Hematopoietic multipotent progenitor cell treated with erythropoietin and hydrocortisone succinate and interleukin-3 and kit ligand, for 8 days (in vitro differentiated cells): ENCODE results near the gene CHSY1.

ENCODE experiments used
- DNase-seq: peaks from one replicate; pipeline ENCODE4 v3.0.0-alpha.2; 2015

Gene CHSY1

GRCh38 chr15:101209285-101209845 is 42.5 kb downstream of the CHSY1 start:
- DNase-seq = no peak

DNA sequence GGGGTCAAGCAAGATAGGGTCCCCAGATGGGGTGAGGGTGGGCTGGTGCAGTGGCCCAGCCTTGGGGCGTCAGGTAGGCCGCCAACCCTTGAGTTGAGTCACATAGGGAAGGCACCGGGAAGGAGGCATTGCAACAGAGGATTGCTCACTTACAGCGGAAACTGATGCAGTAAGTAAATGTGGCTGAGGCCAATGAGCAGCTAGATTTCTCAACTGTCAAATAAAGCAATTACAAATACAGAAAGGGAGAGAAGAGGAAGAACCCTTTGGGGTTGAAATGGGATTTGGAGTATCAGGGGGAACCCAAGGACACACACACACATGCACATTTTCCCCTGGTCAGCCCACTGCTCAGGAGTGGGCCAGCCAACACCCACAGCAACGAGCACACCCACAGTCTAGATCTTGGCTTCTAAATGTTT is 44.0 kb downstream of the CHSY1 start:
- DNase-seq = no peak

DNA sequence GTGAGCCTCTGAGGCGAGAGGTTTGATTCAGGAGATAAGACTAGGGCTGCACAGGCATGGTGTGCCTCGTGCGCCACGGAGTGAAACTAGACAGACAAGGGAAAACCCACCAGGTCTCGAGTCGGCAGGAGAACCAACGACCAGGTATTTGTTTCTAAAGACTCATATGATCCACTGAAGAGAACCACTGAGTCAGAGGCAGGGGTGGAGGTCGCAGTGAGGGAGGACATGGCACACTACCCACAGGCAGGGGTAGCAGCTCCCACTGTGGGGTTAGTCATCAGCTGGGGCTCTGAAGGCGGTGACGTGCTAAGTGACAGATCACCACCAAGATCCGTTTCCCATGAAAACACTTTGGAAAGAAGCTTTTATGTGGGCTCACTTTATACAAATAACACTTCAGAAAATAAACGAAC is 45.7 kb downstream of the CHSY1 start:
- DNase-seq = no peak

- DNase-seq = no peak
These were observed 46.9 kb downstream of the CHSY1 start for GRCh38 chr15:101204739-101205535.

DNA sequence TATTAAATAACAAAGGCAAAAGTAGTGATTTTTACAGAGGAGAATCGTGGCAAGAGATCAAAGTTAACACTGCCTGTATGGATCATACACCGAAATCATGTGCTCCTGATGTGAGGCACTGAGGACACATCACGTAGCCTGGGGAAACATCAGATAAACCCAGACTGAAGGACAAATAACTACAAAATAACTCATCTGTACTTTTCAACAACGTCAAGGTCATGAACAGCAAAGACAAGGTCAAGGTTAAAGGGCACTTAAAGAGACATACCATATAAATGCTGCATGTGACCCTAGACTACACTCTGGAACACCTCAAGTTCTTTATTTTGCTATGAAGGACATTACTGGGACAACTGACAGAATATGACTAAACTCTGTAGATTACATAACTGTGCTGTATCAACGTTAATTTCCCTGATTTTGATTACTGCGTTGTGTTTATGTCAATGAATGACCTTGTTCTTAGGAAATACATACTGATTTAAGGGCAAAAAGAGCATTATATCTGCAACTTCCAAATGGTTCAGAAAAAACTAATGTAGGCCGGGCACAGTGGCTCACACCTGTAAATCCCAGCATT is 48.1 kb downstream of the CHSY1 start:
- no peak for DNase-seq

GRCh38 chr15:101203029-101203573 is 48.7 kb downstream of the CHSY1 start:
- DNase-seq = no peak

DNA sequence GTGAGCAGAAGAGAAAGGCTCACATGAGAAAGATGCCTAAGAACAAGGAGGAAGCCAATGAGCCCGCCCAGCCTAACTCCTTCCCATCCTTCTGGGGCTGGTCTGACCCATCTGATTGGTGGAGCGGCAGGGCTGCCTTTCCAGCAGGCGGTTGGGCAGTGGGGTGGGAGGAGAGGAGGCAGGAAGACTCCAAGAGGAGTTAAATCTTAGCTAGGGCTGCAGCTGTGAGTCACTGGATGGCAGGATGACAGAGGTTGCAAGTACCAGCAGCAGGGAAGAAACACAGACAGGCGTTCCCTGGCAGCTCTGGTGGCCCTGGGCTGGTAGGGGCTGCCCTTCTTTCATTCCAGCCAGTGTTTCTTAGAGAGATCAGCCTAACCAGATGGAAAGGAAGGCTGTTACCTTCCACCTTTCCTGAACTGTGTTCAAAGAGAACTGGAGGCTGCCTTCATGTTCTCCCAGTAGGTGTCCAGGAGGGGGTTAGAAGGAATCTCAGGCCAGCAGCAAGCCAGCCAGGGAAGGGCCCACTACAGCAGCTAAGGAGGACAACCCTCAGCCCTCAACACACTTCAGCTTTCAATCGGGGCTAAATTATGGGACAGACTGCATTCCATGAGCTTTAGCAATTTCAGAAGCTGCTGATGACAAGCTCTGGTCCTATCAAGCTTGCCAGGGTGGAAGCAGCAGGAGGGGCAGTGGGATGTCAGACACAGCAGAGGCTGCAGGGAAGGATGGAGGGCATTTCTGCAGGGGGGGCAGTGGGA is 50.3 kb downstream of the CHSY1 start:
- DNase-seq = peak; percentile 19

DNA sequence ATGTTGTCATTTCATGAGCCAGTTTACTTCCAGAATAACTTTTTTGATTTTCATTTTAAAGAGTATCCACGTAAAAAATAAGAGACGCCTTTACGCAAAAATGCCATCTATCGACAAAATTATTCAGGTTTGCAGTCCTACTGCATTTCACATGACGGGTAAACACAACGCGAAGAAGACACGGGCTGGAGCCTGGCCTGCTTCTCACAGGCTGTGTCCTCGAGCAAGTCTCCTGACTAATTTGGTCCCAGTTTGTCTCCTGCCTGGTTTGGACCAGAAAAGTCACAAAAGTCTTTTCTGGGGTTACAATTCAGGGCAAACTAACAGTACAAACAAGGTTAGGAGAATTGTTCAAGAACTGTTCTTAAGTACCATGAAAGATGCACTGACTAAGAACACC is 51.7 kb downstream of the CHSY1 start:
- DNase-seq = no peak

DNA sequence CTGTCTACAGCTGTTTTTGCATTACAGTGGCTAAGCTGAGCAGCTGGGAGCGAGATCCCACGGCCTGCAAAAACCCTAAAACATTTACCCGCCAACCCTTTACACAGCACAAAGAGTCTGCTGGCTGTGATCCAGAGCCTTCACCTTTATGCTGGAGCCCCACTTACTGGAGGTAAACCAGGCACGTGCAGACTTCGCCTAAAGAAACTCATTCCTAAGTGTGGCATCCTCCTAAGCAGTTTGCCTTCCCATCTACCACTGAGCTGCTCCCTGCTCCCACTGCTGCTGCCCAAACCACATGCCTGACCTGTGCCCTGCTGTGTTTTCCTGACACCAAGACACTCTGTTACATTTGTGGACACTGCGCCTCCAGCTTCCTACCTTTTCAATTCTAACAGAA is 53.0 kb downstream of the CHSY1 start:
- DNase-seq = no peak

DNA sequence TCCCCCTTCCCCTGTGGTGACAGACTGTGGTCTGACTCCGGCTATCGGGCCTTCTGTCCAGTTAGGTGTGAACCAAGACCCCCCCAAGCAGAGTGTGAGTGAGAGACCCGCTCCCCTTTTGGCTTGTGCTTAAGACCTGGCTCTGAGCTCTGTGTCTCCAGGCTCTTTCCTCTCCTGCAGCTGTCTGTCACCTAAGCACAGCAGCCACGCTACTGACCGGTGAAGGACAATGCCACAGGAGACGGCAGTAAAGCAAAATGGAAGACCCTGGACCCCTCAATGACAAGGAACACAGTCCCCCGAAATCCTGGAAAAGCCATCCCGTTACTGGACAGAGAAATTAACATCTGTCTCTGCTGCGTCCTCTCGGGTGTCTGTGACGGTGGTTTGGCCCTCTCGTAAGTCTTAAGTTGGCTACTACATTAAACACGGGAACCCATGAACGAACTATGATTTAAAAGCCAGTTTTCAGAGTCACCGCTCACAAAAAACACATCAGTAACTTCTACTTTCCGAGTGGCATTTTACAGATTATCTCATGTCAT is 53.7 kb downstream of the CHSY1 start:
- DNase-seq = no peak

GRCh38 chr15:101194546-101195125 is 57.2 kb downstream of the CHSY1 start:
- DNase-seq = no peak

DNA sequence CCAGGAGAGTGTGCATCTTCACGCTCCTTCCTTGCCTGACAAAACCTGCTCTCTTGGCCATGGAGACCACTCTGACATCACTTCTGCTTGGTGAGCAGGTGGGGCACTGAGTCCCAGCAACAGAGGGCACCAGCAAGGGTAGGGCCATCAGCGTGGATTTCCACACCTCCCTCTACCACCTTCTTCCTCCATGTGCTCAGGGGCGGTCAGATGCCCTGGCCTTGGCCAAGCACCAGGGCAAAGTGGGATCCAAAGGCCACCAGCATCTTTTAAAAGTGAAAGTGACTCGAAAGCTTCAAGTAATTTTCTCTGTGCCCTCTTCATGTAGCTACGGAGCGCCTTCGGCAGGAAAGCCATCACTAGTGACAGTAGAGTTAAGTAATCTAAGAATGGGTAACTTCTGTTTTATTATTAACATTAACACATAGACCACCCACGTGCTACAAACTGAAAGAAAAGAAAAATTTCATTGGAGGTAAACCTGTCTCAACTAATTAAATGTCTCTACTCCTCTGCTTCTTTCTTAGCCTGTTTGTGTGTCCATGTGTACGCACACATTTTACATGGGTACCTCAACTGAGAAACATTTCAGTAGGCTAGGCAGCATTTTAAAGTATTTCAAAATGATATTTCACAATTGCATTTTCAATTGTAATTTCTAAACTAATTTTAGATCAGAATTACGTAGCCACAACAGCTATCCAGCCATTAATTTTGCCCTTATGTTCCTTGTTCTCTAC is 57.9 kb downstream of the CHSY1 start:
- DNase-seq = no peak

GRCh38 chr15:101193120-101193644 is 58.7 kb downstream of the CHSY1 start:
- no peak for DNase-seq

- DNase-seq = no peak
These were observed 59.8 kb downstream of the CHSY1 start for GRCh38 chr15:101192081-101192480.

DNA sequence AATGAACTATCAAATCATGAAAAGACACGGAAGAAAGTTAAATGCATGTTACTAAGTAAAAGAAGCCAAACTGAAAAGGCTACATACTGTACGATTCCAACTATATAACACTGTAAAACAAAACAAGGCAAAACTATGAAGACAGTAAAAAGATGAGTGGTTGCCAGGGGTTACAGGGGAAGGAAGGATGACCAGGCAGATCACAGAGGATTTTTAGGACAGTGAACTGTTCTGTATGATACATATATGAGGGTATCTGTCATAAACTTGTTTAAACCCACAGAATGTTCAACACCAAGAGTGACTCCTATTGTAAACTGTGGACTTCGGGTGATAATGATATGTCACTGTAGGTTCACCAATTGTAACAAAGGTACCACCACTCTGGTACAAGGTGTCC is 60.6 kb downstream of the CHSY1 start:
- DNase-seq = no peak

GRCh38 chr15:101190092-101190595 is 61.7 kb downstream of the CHSY1 start:
- DNase-seq = no peak

- DNase-seq = no peak
These were observed 62.3 kb downstream of the CHSY1 start for GRCh38 chr15:101189409-101190091.

- peak; percentile 67 for DNase-seq
These were observed 63.0 kb downstream of the CHSY1 start for GRCh38 chr15:101188637-101189408.

DNA sequence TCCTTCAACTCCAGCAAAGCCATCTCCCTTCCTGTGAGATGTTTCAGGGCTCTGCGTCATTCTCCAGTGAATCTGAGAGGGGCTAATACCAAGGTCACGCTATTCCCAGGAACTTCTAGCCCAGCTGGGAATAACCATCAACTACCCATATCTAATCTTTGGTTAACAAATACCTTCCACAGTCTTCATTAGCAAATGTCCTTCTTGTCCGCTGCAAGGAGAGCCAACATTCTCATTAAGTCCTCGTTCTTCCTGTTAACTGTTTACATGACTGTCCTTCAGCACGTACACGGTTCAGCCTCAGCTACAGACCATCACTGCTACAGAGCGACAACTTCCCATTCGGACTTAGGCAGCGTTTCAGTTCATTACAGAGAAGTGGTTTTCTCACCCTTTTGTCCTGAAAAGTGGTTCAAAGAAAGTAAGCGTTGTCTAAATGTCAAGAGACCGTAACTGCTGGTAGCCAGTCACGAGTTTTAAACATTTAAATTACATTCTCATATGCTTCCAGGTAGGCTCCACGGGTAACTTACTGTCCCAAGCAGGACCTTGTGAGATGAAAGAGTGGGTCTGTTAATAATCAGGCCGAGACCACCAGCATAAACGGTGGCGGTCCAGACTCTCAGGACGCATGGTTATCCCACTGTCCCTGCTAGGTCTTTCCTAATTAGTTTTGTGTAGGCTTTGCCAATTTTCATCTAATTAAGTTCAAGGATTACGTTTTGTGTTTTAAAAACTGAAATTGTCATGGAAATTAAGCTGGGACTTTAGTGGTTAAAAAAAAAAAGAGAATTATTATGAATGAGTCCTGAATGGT is 63.8 kb downstream of the CHSY1 start:
- no peak for DNase-seq
